Esophagus (tissue), 2 donors: ENCODE data around the gene RASL11B. TPM values are rescaled to one million over a fixed set of nuclear protein-coding genes. Genes with fewer than 3 reads are reported as not detected.

Source experiments
- H3K27ac ChIP-seq, 2 donors: one replicate each; pipeline ENCODE4 v1.5.1; 2013; ENCODE audit warnings: low read depth in 2 of 2, mild to moderate bottlenecking in 2 of 2, inconsistent platforms in 1 of 2, low read length in 1 of 2, moderate library complexity in 1 of 2
- H3K27me3 ChIP-seq, 2 donors: one replicate each; pipeline ENCODE4 v1.6.1; 2013; ENCODE audit warnings: low read length in 2 of 2, control low read depth in 1 of 2, mild to moderate bottlenecking in 1 of 2; ENCODE audit not compliant: insufficient read depth in 2 of 2, control insufficient read depth in 1 of 2
- H3K36me3 ChIP-seq, 2 donors: one replicate each; pipeline ENCODE4 v1.6.1; 2013; ENCODE audit warnings: low read length in 1 of 2; ENCODE audit not compliant: control insufficient read depth in 2 of 2, insufficient read depth in 2 of 2
- H3K4me1 ChIP-seq, 2 donors: one replicate each; pipeline ENCODE4 v1.6.1; 2013; ENCODE audit warnings: low read length in 1 of 2; ENCODE audit not compliant: control insufficient read depth in 2 of 2, insufficient read depth in 2 of 2
- H3K4me3 ChIP-seq, 2 donors: one replicate each; pipeline ENCODE4 v1.5.1; 2013; ENCODE audit warnings: low read length in 2 of 2, mild to moderate bottlenecking in 2 of 2, low read depth in 1 of 2, moderate library complexity in 1 of 2
- H3K9me3 ChIP-seq, 2 donors: one replicate each; pipeline ENCODE4 v1.6.1; 2013; ENCODE audit warnings: mild to moderate bottlenecking in 2 of 2, low read depth in 1 of 2, low read length in 1 of 2, moderate library complexity in 1 of 2; ENCODE audit not compliant: control insufficient read depth in 2 of 2, insufficient read depth in 1 of 2
- WGBS, 2 donors: extraction: QIAGEN DNeasy Blood & Tissue Kit; methylation state at CpG; one replicate each; pipeline ENCODE4 v1.1.7; 2013; 5-methylcytosine and 5-hydroxymethylcytosine counted together
- polyA plus RNA-seq, 2 donors: library from polyadenylated mRNA; stranded (reverse); fragments of 200-250 nt; gene quantifications; one replicate each; pipeline ENCODE4 v1.2.3, GENCODE V29; 2013
- donor health status: healthy with polysubstance abuse.
- donor health status: Bipolar disorder and iron deficiency.

The RASL11B gene
- polyA plus RNA-seq, 2 donors: 0.39 TPM

DNA sequence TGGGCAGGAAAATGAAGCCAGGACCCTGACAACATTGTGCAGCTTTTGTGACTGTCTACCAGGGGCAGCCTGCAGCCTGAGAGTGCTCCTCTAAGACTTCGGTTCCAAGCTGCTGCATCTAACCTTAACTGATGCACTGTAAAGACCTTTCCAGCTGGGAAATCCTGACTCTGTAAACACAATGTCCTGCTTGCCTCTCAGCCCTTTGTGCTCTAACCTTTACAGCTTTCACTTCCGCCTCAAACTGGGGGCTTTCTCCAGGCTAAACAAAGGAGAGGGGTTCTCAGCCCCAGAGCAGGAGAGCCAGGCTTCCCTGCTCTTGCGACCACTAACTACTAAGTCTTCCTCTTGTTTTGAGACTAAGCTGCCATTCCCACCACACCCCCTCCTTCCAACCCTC, 19.3 kb upstream of the RASL11B start:
- no peaks in the 10 kb centered on the region for H3K9me3 ChIP-seq
- no peaks in the 10 kb centered on the region for H3K27me3 ChIP-seq
- no peak overlapping the region for H3K4me3 ChIP-seq
- H3K36me3 ChIP-seq: no peaks in the 10 kb centered on the region
- H3K27ac ChIP-seq: no peak overlapping the region
- WGBS, 2 donors: 81 to 88% methylated on average over 3 of the region's 3 CpGs
- peaks cover 2% of the 10 kb centered on the region in 2 donors for H3K4me1 ChIP-seq

DNA sequence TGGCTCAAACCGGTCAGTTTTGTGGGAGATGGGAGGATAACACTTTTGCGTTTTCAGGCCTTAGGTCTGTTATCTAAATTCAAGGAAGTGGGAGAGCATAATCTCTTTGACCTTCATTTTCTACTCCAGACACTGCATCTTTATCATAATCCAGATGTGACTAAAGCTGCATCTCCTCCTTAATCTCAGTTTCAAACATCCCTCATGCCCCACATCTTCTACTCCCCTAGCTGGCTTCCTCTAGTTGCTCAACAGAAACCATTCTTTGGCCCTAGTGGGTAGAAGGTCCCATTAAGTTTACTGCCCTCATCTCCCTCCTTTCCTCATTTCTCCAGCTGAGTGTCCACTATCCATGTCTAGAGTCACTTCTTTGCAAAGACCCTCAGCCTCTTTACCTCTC, 18.8 kb upstream of the RASL11B start:
- no peaks in the 10 kb centered on the region for H3K27me3 ChIP-seq
- H3K9me3 ChIP-seq: no peaks in the 10 kb centered on the region
- H3K4me3 ChIP-seq: no peak overlapping the region
- no peaks in the 10 kb centered on the region for H3K36me3 ChIP-seq
- peaks cover 0 to 2% of the 10 kb centered on the region in 2 donors for H3K4me1 ChIP-seq
- WGBS, 2 donors: 85 to 95% methylated on average over 2 of the region's 2 CpGs
- H3K27ac ChIP-seq: no peak overlapping the region

DNA sequence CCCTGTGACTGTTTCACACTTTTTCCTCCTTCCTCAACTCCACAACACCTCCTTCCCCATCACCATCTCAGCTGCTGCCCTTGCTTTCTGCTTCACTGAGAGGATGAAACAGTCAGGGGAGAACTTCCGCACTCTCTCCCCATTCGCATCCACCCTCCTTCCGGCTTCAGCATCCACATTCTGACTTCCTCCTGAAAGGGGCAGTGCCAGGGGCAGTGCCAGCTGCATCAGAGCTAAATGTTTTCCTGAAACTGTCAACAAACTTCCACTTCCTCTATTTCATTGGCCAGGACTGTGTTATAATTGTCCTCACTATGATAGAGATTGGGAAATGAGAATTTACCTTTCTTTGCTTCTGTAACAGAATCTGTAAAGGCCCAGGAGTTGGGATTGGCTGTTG, 18.2 kb upstream of the RASL11B start:
- Histone ChIP-seq H3K4me1 (peaks cover 0 to 2% of the 10 kb centered on the region in 2 donors), H3K36me3 (no peaks in the 10 kb centered on the region), H3K27me3 (no peaks in the 10 kb centered on the region), H3K27ac (no peak overlapping the region), H3K9me3 (no peaks in the 10 kb centered on the region), H3K4me3 (no peak overlapping the region)
- WGBS, 2 donors: 81 to 88% methylated on average over 3 of the region's 3 CpGs

DNA sequence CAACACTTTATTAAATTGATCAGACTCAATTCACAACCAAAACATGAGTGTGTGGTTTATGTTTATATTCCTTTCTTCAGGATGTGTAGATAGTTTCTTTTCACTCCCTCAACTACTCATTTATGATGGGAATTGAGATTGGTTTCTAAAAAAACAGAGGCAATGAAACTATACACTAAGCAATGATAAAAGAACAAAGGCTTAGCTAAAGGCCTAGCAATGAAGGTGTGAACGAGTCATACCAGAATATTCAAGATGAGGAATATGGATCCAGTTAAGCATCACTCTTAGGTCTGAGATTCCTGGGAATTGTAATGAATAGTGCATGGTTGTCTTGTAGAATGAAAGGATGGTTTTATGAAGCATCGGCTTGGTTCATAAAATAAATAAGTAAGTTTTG, 17.5 kb upstream of the RASL11B start:
- H3K36me3 ChIP-seq: no peaks in the 10 kb centered on the region
- peaks cover 0 to 2% of the 10 kb centered on the region in 2 donors for H3K4me1 ChIP-seq
- 93 to 100% methylated on average over 2 of the region's 2 CpGs for WGBS, 2 donors
- H3K27me3 ChIP-seq: no peaks in the 10 kb centered on the region
- H3K9me3 ChIP-seq: no peaks in the 10 kb centered on the region
- H3K4me3 ChIP-seq: no peak overlapping the region
- no peak overlapping the region for H3K27ac ChIP-seq

DNA sequence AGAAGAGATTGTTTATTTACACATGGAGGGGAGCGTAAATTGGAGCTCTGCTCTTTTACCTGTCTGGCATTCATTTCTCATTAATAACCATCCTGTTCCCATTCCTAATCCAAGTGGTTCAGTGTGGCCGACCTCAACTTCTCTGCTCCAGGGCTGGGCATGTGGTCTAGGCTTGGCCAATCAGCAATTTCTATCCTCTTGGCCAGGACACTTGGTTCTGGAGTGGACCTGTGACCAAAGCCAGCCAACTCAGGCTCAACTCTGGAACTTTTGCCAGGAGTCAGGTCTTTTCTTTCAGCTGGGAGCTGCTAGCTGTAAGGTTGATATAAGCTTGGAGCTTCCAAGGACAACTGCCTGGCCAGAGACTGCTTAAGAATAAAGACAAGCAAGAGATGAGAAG, 15.6 kb upstream of the RASL11B start:
- H3K9me3 ChIP-seq: no peaks in the 10 kb centered on the region
- H3K27ac ChIP-seq: no peak overlapping the region
- H3K4me1 ChIP-seq: peaks cover 0 to 2% of the 10 kb centered on the region in 2 donors
- H3K36me3 ChIP-seq: no peaks in the 10 kb centered on the region
- H3K4me3 ChIP-seq: no peak overlapping the region
- 75 to 81% methylated on average over 2 of the region's 2 CpGs for WGBS, 2 donors
- no peaks in the 10 kb centered on the region for H3K27me3 ChIP-seq

DNA sequence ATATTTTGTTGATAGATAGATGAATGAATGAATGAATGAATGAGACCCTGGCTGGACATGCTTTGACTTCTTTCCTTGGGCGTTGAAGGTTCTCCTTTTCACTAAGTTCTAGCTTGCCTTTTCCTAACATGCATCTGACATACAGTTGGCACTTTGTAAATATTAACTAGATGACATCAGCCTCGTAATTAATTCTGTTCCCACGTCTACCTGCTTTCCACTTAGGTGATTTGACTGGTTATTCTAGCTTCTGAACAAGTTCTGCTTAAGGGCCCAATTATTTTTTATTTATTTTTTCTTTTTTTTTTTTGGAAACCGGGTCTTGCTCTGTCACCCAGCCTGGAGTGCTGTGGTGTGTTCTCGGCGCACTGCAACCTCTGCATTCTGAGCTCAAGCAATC, 13.9 kb upstream of the RASL11B start:
- H3K4me3 ChIP-seq: no peak overlapping the region
- WGBS, 2 donors: 49 to 51% methylated on average over 6 of the region's 6 CpGs
- no peak overlapping the region for H3K27ac ChIP-seq
- H3K4me1 ChIP-seq: peaks cover 2 to 3% of the 10 kb centered on the region in 2 donors
- no peaks in the 10 kb centered on the region for H3K9me3 ChIP-seq
- H3K36me3 ChIP-seq: no peaks in the 10 kb centered on the region
- no peaks in the 10 kb centered on the region for H3K27me3 ChIP-seq

DNA sequence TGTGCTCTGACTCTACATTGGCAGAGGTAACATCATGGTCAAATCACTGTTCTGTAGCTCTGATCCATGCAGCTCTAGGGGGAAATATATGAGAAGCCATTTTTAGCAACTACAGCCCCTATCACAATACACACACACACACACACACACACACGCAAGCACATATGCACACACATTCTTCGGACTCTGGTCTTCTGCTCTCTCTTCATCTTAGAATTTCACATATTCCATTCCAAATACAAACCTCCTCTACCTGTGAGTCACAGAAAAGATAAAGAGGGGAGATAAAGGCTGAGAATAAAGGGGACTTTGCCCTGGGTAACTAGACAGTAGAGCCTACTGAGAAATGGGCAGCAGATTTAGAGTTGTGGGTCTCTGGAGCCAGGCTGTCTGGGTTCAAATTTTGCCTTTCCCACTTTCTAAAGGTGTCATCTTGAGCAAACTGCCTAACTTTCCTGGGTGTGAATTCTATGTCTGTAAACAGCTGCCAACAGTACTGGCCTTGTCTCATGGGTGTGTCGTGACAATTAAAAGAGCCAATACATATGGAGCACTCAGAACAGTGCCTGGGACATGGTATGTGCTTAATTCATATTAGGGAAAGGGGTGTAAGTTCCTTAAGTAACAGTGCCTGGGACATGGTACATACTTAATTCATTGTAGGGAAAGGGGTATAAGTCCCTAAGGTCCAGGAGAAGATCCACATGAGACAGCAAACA, 11.6 kb upstream of the RASL11B start:
- no peak overlapping the region for H3K27ac ChIP-seq
- H3K9me3 ChIP-seq: no peaks in the 10 kb centered on the region
- H3K36me3 ChIP-seq: no peaks in the 10 kb centered on the region
- no peak overlapping the region for H3K4me3 ChIP-seq
- H3K4me1 ChIP-seq: peaks cover 2 to 3% of the 10 kb centered on the region in 2 donors
- 77 to 83% methylated on average over 3 of the region's 3 CpGs for WGBS, 2 donors
- H3K27me3 ChIP-seq: no peaks in the 10 kb centered on the region

DNA sequence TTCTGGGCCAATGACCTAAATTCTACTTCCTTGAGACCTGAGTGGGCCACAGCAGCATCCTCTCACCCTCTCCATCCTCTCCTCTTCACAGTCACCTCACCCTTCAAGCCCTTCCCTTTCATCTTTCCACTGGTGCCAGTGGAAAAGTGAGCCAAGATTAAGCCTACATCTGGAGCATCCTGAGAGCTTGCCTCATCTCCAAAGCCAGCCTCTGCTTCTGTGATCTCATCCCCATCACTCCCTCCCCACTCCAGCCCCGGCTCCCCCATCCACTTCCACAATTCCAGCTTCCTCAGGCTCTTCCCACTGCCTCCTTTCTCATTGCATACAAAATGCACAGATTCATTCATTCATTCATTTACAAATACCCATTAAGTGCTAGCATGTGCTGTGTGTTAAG, 10.1 kb upstream of the RASL11B start:
- H3K9me3 ChIP-seq: no peaks in the 10 kb centered on the region
- H3K4me1 ChIP-seq: peaks cover 2 to 3% of the 10 kb centered on the region in 2 donors
- H3K27ac ChIP-seq: no peak overlapping the region
- H3K27me3 ChIP-seq: no peaks in the 10 kb centered on the region
- H3K36me3 ChIP-seq: no peaks in the 10 kb centered on the region
- 65 to 78% methylated on average over 1 of the region's 1 CpG for WGBS, 2 donors
- H3K4me3 ChIP-seq: no peak overlapping the region

DNA sequence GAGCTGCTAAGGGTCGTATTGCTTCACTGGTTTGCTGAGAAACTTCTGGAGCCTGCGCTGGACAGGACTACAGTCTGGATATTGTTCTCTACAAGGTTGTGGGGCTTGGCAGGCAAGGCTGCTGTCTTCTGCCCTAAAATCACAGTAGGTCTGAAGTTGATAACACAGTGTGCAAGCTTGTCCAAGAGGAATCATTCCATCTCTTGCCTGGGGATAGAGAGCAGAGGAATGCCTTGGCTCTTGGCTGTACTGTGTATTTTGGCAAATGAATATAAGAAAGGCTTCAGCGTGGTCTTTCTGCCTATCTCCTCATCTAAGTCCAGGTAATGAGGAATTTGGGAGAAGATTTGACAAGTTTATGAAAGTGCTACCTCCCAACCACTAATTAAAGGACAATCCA, 9.4 kb upstream of the RASL11B start:
- no peaks in the 10 kb centered on the region for H3K9me3 ChIP-seq
- 57 to 65% methylated on average over 3 of the region's 3 CpGs for WGBS, 2 donors
- peaks cover 1 to 3% of the 10 kb centered on the region in 2 donors for H3K4me1 ChIP-seq
- no peak overlapping the region for H3K4me3 ChIP-seq
- H3K27ac ChIP-seq: no peak overlapping the region
- H3K36me3 ChIP-seq: no peaks in the 10 kb centered on the region
- no peaks in the 10 kb centered on the region for H3K27me3 ChIP-seq

DNA sequence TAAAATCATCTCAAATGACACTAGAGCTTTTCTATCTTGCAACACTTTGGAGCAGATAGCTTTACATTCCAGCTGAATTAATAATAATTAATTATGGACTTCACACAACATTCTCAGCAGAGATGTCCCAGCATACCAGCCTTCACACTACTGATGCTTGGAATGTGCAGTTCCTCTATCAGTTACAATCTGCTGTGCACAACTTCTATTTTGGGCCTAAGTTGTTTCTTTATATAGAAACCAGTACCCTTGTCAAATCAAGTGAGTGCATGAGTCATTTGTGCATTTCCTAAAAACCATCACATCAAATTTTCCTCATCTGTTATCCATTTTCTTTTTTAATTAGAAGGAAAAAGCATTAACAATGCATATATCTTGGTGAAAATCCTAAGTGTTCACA, 8.8 kb upstream of the RASL11B start:
- Histone ChIP-seq H3K27ac (no peak overlapping the region), H3K27me3 (no peaks in the 10 kb centered on the region), H3K36me3 (no peaks in the 10 kb centered on the region), H3K4me3 (no peak overlapping the region), H3K9me3 (peaks cover 0 to 2% of the 10 kb centered on the region in 2 donors), H3K4me1 (peaks cover 0 to 3% of the 10 kb centered on the region in 2 donors)
